NCI-H2081 treated with DMSO at 0.1 percent for 48 hours (cell line): ENCODE data around the gene ALG6.
"Not testable (repeated sequence)": the region's sequence is repeated elsewhere in the genome, so short reads cannot be mapped to it uniquely, and the experiment has no call there.

Experiments used
- DNase-seq: peaks from one replicate; lab custom pipeline; 2025; lab: John Stamatoyannopoulos, UW

ALG6 gene

DNA sequence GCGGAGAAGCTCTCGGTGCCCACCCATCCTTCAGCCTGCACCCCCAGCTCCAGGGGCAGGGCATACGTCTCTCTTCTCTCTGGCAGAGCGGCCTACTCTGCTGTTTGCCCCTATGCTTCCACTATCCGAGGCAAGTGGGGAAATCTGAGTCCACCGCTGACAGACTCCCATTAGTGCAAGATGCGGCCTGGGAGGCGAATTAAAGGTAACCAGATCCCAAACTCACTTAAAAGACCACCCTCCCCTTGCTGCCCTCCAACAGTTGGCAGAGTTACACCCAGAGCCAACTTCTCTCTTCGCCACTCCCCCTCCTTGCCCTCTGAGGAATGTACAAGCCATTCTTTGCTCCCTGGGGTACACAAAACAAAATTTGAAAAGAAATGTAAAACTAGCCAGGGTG, 38.6 kb upstream of the ALG6 start:
- no peak for DNase-seq

DNA sequence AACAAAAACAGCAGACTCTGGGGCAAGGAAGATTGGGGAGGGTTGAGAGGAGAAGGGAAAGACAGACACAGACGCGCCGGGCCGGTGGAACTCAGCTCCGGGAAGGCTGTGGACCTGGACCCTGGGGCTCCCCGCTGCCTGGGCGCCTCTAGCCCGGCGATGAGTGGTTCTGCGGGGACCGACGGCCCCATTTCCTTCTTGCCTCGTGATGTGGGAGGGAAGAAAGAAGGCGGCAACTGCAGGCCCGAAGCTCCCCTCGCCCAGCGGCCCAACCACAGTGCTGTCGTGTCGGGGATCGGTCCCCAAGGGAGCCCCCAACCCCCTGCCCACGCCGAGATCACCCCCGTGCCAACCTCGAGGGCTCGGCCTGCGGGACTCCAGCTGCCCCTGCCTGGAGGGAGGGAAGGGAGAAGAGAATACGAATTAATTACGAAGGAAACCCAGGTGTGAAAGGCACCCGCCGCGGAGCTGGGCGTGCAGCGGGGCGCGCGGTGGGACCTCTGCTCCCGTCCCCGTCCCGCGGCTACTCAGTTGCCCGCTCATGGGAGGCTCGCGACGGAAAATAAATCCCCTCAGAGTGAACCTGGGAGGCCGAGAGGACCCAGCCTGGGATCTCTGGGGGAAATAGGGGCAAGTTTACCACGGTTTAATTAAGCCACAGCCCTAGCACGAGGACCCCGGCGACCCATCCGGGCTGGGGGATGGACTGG, 37.7 kb upstream of the ALG6 start:
- no peak for DNase-seq

- DNase-seq, result no peak
Observed at GRCh38 chr1:63330331-63330916, 37.0 kb upstream of the ALG6 start.

DNA sequence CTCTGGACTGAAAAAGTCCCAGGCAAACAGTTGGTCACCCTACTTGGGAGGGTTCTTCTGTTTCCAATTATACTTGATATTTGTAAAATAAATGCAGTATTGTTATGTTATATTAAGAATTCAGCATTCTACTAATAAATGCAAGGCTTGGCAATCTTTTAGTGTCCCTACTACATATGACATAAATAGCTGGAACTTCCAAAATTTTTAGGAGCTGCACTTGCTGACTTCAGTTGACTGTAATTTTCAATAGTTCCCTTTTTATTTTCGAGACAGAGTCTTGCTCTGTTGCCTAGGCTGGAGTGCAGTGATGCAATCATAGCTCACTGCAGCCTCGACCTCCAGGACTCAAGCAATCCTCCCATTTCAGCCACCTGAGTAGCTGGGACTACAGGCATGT, 25.0 kb upstream of the ALG6 start:
- DNase-seq, result no peak

DNA sequence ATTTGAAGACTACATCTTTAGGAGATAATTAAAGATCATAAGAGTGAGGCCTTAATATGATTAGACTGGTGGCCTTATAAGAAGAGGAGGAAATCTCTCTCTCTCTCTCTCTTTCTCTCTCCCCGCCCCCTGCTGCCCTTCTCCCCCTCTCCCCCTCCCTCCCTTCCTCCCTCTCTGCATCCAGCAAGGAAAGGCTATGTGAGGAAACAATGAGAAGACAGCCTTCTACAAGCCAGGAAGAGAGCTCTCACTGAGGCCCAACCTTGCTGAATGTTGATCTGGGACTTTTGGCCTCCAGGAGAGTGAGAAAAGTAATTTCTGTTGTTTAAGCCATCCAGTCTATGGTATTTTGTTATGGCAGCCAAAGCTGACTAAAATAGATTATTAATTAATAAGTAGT, 23.5 kb upstream of the ALG6 start:
- no peak for DNase-seq

DNA sequence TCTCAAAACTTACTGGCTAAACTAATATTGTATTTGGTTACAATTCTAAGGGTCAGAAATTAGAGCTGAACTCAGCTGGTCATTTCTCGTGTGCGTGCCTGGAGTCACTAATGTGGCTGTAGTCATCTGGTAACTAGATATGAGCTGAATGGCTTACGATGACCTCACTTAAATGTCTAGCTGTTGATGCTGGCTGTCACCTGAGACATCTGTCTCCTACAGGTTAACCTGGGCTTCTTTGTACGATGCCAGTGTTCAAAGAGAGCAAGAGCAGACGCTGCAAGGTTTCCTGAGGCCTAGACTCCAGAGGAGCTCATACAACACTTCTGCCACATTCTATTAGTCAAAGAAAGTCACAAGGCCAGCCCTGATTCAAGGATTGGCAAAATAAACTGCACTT, 17.1 kb upstream of the ALG6 start:
- DNase-seq, result no peak

DNA sequence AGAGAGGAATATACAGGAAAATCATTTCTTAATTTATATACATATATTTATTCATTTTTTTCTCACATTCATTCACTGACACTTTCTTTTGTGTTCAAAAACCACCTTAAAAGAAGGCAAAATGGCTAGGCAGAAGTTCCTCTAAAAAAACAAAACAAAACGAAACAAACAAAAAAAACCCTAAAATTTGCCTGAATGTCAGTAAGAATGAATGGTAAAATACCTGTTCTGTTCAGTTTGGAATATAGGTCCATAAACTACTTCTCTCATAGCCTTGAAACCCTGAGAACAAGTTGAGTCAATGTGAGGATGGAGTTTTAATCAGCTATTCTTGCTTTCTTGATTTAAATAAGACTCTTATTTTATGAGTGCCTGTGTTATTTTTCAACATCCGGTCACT, 14.7 kb upstream of the ALG6 start:
- no peak for DNase-seq

DNA sequence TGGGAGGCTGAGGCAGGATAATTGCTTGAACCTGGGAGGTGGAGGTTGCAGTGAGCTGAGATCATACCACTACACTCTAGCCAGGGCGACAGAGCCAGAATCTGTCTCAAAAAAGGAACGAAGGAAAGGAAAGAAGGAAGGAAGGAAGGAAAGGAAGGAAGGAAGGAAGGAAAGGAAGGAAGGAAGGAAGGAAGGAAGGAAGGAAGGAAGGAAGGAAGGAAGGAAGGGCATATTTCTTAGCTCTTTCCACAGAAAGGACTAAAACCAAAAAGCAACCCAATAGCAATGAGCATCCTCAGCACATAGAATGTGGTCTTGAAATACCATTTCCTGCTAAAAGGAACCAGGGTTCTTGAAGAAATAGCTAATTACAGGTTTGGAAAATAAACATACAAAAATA, 11.2 kb upstream of the ALG6 start:
- DNase-seq, result not testable (repeated sequence)

- no peak for DNase-seq
Observed at GRCh38 chr1:63359561-63359960, 7.9 kb upstream of the ALG6 start.

- DNase-seq, result no peak
Observed at GRCh38 chr1:63362073-63362472, 5.4 kb upstream of the ALG6 start.

DNA sequence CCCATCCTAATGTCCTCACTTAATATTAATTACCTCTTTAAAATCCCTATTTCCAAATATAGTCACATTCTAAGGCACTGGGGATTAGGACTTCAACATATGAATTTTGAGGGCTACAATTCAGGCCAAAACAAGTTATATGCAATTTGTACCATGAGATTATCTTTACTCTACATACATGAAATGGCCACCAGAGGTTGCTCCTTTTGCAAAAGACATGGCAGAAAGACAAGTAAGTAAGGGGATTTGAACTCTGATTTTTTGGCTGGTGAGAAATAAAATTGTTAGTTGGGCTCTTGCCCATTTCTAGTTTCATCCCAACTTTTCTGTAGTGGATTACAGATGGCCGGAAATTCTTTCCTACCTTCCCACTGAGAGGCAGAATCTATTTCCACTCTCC, 4.8 kb upstream of the ALG6 start:
- no peak for DNase-seq

- DNase-seq, result no peak
Observed at GRCh38 chr1:63363014-63363413, 4.4 kb upstream of the ALG6 start.

- no peak for DNase-seq
Observed at GRCh38 chr1:63366908-63367214, 566 bp upstream of the ALG6 start.

- DNase-seq, result no peak
Observed at GRCh38 chr1:63368131-63368530, 704 bp downstream of the ALG6 start.

GRCh38 chr1:63379583-63379982, 12.2 kb downstream of the ALG6 start:
- no peak for DNase-seq

DNA sequence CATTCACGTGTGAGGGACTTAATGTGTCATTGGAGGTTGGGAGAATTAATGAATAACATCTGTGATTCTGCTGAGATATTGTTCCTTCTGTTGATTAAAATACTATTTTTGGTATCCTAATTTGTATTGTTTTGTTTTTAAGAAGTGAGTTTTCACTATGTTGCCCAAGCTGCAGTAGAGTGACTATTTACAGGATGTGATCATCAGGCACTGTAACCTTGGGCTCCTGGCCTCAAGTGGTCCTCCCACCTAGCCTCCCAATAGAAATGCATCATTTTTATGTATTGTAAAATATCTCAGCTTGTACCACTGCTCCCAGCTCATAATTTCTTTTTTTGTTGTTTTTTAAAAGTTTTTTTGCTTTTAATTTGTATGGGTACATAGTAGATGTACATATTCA, 14.3 kb downstream of the ALG6 start:
- DNase-seq, result no peak

DNA sequence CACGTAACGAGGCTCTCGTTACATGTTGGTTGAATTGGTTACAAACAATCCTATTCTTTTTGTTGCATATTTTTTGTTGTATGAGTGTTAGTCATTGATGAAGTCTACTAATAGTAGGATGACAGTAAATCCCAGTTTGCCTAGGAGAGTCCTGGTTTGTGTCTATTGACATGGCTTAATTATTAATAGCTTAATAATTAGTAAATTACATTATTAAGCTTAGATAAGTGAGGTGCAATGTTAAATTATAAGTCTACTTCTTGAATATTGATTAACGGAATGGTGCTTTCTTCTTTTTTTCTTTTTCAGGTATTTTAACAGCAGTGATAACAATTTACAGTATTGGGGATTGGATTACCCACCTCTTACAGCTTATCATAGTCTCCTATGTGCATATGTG, 34.5 kb downstream of the ALG6 start:
- no peak for DNase-seq

DNA sequence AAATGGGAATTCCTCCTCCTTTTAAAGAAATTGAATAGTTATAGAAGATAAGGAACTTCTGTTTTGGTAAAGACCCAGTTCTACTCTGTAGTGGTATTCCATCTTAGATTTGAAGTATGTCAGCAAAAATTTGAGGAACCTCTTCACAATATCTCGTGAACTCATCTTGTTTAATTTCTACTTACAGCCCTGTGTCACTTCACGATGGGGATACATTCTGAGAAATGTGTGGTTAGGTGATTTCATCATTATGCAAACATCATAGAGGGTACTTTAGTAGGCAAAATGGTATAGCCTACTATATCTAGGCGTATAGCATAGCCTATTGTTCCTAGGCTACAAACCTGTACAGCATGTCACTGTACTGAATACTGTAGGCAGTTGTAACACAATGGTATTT, 36.0 kb downstream of the ALG6 start:
- no peak for DNase-seq

DNA sequence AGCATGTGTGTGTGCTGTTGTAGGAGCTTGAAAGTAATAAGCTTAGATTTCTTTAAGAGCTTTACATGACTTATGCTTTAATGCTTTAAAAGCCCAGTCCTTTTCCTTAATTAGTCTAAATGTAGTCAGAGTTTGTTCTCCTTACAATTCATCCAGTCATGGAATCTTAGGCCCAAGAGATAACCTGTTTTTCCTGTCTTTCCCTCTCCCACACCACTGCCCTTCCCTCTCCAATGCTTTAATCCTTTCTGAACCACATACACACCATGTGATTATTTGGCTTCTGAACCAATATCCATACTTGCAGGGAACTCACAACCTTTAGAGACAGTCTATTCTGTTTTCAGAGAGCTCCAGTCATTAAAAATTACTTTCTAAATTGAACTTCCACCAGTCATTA, 37.6 kb downstream of the ALG6 start:
- DNase-seq, result no peak

GRCh38 chr1:63405987-63406386, 38.6 kb downstream of the ALG6 start:
- no peak for DNase-seq

GRCh38 chr1:63407002-63407401, 39.6 kb downstream of the ALG6 start:
- no peak for DNase-seq

DNA sequence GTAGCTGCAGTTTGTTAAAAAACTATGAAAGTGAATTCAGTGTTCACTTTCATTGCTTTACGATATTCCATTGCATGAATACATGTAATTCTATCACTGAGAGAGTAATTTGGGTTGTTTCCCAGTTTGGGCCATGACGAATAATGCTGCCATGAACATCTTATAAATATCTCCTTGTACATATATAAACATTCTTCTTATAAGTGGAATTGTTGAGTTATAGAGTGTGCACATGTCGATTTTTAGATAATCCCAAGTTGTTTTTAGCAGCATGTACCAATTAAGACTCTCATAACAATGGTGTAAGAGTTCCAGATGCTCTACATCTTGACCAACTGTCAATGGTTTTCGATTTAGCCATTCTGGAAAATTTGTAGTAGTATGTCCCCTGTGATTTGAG, 40.9 kb downstream of the ALG6 start:
- DNase-seq, result no peak

GRCh38 chr1:63411066-63411465, 43.6 kb downstream of the ALG6 start:
- DNase-seq, result no peak

- DNase-seq, result no peak
Observed at GRCh38 chr1:63413394-63413793, 46.0 kb downstream of the ALG6 start.
